ENCODE data around the gene B3GNT4. TPM values are rescaled to one million over a fixed set of nuclear protein-coding genes. Genes with fewer than 3 reads are reported as not detected.

B3GNT4 gene
- total and polyA plus RNA-seq, 2 donors from 2014 or later: 0.35 to 8.0 TPM

GRCh38 chr12:122182887-122183587 lies 20.5 kb upstream of the B3GNT4 start, which contains the start of gene LRRC43:
LRRC43 (plus strand) TSS chr12:122183123; CDS start chr12:122183145, 22 bp downstream.
- no peak for FAIRE-seq
- DNase-seq: peak; percentile 78 to 89 (median 85)
- H3K9ac ChIP-seq (ENCODE audit: low read length in 3 of 3): peak within 1 kb of the TSS in 1 of 3 donors; percentile 67
- intact Hi-C loops (cut with DNase I): no loop called here
- TF ChIP-seq CTCF (IDR thresholded peaks at IDR 0.05; ENCODE audit: borderline replicate concordance, extremely low read depth, insufficient read depth): no peak
- no peaks in the 10 kb centered on the region for H3K27me3 ChIP-seq (ENCODE audit: control insufficient read depth, insufficient read depth, low read length)
- H3K27ac ChIP-seq (ENCODE audit: low read depth in 2 of 2, low read length in 2 of 2): no peak within 1 kb of the TSS
- H3K36me3 ChIP-seq (ENCODE audit: control insufficient read depth in 2 of 3, insufficient read depth in 3 of 3, low read length in 3 of 3): no peaks in the 10 kb centered on the region
- peak within 1 kb of the TSS; percentile 44 to 66 (median 64) for H3K4me3 ChIP-seq (ENCODE audit: low read length in 3 of 3)
- no peaks in the 10 kb centered on the region for H3K9me3 ChIP-seq (ENCODE audit: control insufficient read depth in 2 of 3, insufficient read depth in 1 of 3, low read length in 3 of 3)
- H3K4me1 ChIP-seq (ENCODE audit: control insufficient read depth in 2 of 3, insufficient read depth in 2 of 3, low read depth in 1 of 3, low read length in 3 of 3): no peaks in the 10 kb centered on the region

- H3K9me3 ChIP-seq (ENCODE audit: control insufficient read depth in 2 of 3, insufficient read depth in 1 of 3, low read length in 3 of 3): no peaks in the 10 kb centered on the region
- no peak for TF ChIP-seq CTCF (IDR thresholded peaks at IDR 0.05; ENCODE audit: borderline replicate concordance, extremely low read depth, insufficient read depth)
- no peak overlapping the region for H3K9ac ChIP-seq (ENCODE audit: low read length in 3 of 3)
- FAIRE-seq (no peak), DNase-seq (no peak)
- H3K36me3 ChIP-seq (ENCODE audit: control insufficient read depth in 2 of 3, insufficient read depth in 3 of 3, low read length in 3 of 3): no peaks in the 10 kb centered on the region
- H3K4me1 ChIP-seq (ENCODE audit: control insufficient read depth in 2 of 3, insufficient read depth in 2 of 3, low read depth in 1 of 3, low read length in 3 of 3): no peaks in the 10 kb centered on the region
- H3K27me3 ChIP-seq (ENCODE audit: control insufficient read depth, insufficient read depth, low read length): no peaks in the 10 kb centered on the region
- intact Hi-C loops (cut with DNase I): no loop called here
- H3K27ac ChIP-seq (ENCODE audit: low read depth in 2 of 2, low read length in 2 of 2): no peak overlapping the region
- peak overlapping the region in 2 of 3 donors; percentile 24 to 66 for H3K4me3 ChIP-seq (ENCODE audit: low read length in 3 of 3)
Observed at GRCh38 chr12:122183588-122183940, 19.9 kb upstream of the B3GNT4 start.

GRCh38 chr12:122184517-122184916 lies 19.0 kb upstream of the B3GNT4 start:
- H3K4me3 ChIP-seq (ENCODE audit: low read length in 3 of 3): no peak overlapping the region
- H3K9ac ChIP-seq (ENCODE audit: low read length in 3 of 3): no peak overlapping the region
- no peak overlapping the region for H3K27ac ChIP-seq (ENCODE audit: low read depth in 2 of 2, low read length in 2 of 2)
- DNase-seq: no peak
- H3K27me3 ChIP-seq (ENCODE audit: control insufficient read depth, insufficient read depth, low read length): no peaks in the 10 kb centered on the region
- intact Hi-C loops (cut with DNase I): no loop called here
- no peak for TF ChIP-seq CTCF (IDR thresholded peaks at IDR 0.05; ENCODE audit: borderline replicate concordance, extremely low read depth, insufficient read depth)
- no peaks in the 10 kb centered on the region for H3K4me1 ChIP-seq (ENCODE audit: control insufficient read depth in 2 of 3, insufficient read depth in 2 of 3, low read depth in 1 of 3, low read length in 3 of 3)
- no peaks in the 10 kb centered on the region for H3K36me3 ChIP-seq (ENCODE audit: control insufficient read depth in 2 of 3, insufficient read depth in 3 of 3, low read length in 3 of 3)
- no peak for FAIRE-seq
- no peaks in the 10 kb centered on the region for H3K9me3 ChIP-seq (ENCODE audit: control insufficient read depth in 2 of 3, insufficient read depth in 1 of 3, low read length in 3 of 3)

Data from kidney (tissue), 14 donors.